ENCODE results near the gene CPSF4L. TPM values are rescaled to one million over a fixed set of nuclear protein-coding genes. Genes with fewer than 3 reads are reported as not detected.

Gene CPSF4L
- total and polyA plus RNA-seq, 2 of the 13 experiments (the other 11 are each of a cell fraction or from before 2014, with no cell fraction given): 0.73 to 1.6 TPM

DNA sequence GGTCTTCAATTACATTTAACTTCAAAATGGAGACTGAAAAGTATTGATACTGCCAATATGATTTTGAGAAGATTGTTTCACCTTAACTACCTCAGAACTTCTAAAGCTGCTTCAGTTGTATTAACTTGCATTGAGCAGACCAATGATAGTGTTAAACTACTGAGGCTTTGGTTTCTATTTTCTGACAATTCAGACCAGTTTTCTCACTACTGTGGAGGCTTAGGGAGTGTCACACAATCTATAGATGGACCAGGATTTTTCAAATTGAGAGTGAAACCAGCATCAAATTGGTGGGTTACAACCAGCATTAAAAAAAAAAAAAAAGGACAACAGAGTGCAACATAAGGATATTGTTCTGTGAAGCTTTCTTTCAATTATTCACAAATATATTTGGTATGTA, 47.7 kb downstream of the CPSF4L start (continued):
- no peak for TF ChIP-seq ZNF230 (CRISPR knock-in tag; IDR thresholded peaks at IDR 0.05)
- TF ChIP-seq, protein P1, sequence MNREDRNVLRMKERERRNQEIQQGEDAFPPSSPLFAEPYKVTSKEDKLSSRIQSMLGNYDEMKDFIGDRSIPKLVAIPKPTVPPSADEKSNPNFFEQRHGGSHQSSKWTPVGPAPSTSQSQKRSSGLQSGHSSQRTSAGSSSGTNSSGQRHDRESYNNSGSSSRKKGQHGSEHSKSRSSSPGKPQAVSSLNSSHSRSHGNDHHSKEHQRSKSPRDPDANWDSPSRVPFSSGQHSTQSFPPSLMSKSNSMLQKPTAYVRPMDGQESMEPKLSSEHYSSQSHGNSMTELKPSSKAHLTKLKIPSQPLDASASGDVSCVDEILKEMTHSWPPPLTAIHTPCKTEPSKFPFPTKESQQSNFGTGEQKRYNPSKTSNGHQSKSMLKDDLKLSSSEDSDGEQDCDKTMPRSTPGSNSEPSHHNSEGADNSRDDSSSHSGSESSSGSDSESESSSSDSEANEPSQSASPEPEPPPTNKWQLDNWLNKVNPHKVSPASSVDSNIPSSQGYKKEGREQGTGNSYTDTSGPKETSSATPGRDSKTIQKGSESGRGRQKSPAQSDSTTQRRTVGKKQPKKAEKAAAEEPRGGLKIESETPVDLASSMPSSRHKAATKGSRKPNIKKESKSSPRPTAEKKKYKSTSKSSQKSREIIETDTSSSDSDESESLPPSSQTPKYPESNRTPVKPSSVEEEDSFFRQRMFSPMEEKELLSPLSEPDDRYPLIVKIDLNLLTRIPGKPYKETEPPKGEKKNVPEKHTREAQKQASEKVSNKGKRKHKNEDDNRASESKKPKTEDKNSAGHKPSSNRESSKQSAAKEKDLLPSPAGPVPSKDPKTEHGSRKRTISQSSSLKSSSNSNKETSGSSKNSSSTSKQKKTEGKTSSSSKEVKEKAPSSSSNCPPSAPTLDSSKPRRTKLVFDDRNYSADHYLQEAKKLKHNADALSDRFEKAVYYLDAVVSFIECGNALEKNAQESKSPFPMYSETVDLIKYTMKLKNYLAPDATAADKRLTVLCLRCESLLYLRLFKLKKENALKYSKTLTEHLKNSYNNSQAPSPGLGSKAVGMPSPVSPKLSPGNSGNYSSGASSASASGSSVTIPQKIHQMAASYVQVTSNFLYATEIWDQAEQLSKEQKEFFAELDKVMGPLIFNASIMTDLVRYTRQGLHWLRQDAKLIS (CRISPR knock-in tag; IDR thresholded peaks at IDR 0.05): no peak
- no peak for TF ChIP-seq NFIC (IDR thresholded peaks at IDR 0.05; ENCODE audit: low read length)

DNA sequence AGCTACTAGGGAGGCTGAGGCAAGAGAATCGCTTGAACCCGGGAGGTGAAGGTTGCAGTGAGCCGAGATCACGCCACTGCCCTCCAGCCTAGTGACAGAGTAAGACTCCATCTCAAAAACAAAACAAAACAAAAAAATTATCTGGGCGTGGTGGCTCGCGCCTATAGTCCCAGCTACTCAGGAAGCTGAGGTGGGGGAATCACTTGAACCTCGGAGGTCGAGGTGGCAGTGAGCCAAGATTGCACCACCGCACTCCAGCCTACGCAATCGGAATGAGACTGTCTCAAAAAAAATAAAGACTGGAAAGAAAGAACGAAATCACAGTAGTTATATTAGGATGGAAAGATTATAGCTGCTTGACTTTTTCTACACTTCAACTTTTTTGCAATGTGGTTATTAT, 49.9 kb downstream of the CPSF4L start:
- peaks cover 10% of the 10 kb centered on the region for H3K79me2 ChIP-seq (ENCODE audit: insufficient read depth, low read length)
- no peak for DNase-seq (ENCODE audit: low spot score)
- WGBS (ENCODE audit: low lambda C conversion rate): 91% methylated on average over 13 of the region's 13 CpGs
- no TSS peak for BruUV-seq (replicated peaks)
- H3K36me3 ChIP-seq (replicated peaks in 1 of 2; ENCODE audit: control insufficient read depth in 1 of 2, insufficient read depth in 2 of 2, low read length in 2 of 2): peaks cover 13 to 47% of the 10 kb centered on the region in 2 experiments
- H3K4me3 ChIP-seq (replicated peaks in 1 of 3; ENCODE audit: insufficient read depth in 1 of 3, low read depth in 2 of 3, low read length in 3 of 3): no peak overlapping the region
- no peaks in the 10 kb centered on the region for H3K9me3 ChIP-seq (ENCODE audit: low read length)
- no peak overlapping the region for H3K9ac ChIP-seq (ENCODE audit: insufficient read depth, low read depth, low read length)
- H3K27ac ChIP-seq (ENCODE audit: extremely low read length, insufficient read depth, low read length): no peak overlapping the region
- ChIA-PET CTCF (ENCODE audit: low intra/inter-chr PET ratio, low total read pairs) (no interaction called here), POLR2A (interaction anchor here (0.8 to 1.0 kb wide), 2 partner anchors 11 to 20 kb away, joined by 3 read pairs; a partner anchor contains a TSS)
- in situ Hi-C loops (cut with HindIII; ENCODE audit: extremely low pct_ligation_motif_present, low pct_unique_long_range_greater_than_20kb): no loop called here
- TF ChIP-seq, protein P2, sequence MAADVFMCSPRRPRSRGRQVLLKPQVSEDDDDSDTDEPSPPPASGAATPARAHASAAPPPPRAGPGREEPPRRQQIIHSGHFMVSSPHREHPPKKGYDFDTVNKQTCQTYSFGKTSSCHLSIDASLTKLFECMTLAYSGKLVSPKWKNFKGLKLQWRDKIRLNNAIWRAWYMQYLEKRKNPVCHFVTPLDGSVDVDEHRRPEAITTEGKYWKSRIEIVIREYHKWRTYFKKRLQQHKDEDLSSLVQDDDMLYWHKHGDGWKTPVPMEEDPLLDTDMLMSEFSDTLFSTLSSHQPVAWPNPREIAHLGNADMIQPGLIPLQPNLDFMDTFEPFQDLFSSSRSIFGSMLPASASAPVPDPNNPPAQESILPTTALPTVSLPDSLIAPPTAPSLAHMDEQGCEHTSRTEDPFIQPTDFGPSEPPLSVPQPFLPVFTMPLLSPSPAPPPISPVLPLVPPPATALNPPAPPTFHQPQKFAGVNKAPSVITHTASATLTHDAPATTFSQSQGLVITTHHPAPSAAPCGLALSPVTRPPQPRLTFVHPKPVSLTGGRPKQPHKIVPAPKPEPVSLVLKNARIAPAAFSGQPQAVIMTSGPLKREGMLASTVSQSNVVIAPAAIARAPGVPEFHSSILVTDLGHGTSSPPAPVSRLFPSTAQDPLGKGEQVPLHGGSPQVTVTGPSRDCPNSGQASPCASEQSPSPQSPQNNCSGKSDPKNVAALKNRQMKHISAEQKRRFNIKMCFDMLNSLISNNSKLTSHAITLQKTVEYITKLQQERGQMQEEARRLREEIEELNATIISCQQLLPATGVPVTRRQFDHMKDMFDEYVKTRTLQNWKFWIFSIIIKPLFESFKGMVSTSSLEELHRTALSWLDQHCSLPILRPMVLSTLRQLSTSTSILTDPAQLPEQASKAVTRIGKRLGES (CRISPR knock-in tag; IDR thresholded peaks at IDR 0.05; ENCODE audit: borderline replicate concordance): no peak
- no peak for TF ChIP-seq GTF2F1 (IDR thresholded peaks at IDR 0.05; ENCODE audit: low read length)
- TF ChIP-seq, protein P3, sequence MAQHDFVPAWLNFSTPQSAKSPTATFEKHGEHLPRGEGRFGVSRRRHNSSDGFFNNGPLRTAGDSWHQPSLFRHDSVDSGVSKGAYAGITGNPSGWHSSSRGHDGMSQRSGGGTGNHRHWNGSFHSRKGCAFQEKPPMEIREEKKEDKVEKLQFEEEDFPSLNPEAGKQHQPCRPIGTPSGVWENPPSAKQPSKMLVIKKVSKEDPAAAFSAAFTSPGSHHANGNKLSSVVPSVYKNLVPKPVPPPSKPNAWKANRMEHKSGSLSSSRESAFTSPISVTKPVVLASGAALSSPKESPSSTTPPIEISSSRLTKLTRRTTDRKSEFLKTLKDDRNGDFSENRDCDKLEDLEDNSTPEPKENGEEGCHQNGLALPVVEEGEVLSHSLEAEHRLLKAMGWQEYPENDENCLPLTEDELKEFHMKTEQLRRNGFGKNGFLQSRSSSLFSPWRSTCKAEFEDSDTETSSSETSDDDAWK (CRISPR knock-in tag; IDR thresholded peaks at IDR 0.05): no peak
- peaks cover 12% of the 10 kb centered on the region; the same call in 1 of the 2 replicates for H3K4me1 ChIP-seq (ENCODE audit: insufficient read depth, low read length)
- ATAC-seq: no peak
- FAIRE-seq: no peak
- no peaks in the 10 kb centered on the region for H4K20me1 ChIP-seq (ENCODE audit: insufficient read depth, low read length)
- H2AFZ ChIP-seq (ENCODE audit: low read length): no peak overlapping the region
- no peaks in the 10 kb centered on the region for H3K27me3 ChIP-seq (ENCODE audit: control insufficient read depth in 1 of 2, insufficient read depth in 2 of 2, low read length in 2 of 2)
- intact Hi-C loops (cut with micrococcal nuclease; ENCODE audit: unreplicated experiment): no loop called here
- H3K4me2 ChIP-seq (ENCODE audit: low read depth, low read length): no peak overlapping the region

Data from HepG2 (cell line).